ENCODE data around the gene FAAH2. TPM values are rescaled to one million over a fixed set of nuclear protein-coding genes. Genes with fewer than 3 reads are reported as not detected.

FAAH2 gene
- polyA plus RNA-seq, 1 of the 3 experiments (the other 2 are of a cell fraction): 0.05 TPM

GRCh38 chrX:57417827-57418226 is 131.3 kb downstream of the FAAH2 start:
- Histone ChIP-seq H3K4me3 (ENCODE audit: low read depth in 2 of 2, low read length in 1 of 2) (no peak overlapping the region), H2AFZ (ENCODE audit: low read depth) (no peak overlapping the region), H3K9me3 (no peaks in the 10 kb centered on the region), H3K4me1 (ENCODE audit: control insufficient read depth in 1 of 2, insufficient read depth in 2 of 2, low read depth in 1 of 2, low read length in 1 of 2) (no peaks in the 10 kb centered on the region), H3K27ac (ENCODE audit: low read depth in 2 of 2, low read length in 1 of 2) (no peak overlapping the region), H3K36me3 (replicated peaks in 1 of 2; ENCODE audit: control insufficient read depth in 1 of 2, insufficient read depth in 2 of 2, low read length in 1 of 2) (no peaks in the 10 kb centered on the region), H4K20me1 (ENCODE audit: insufficient read depth) (no peaks in the 10 kb centered on the region), H3K9me2 (no peaks in the 10 kb centered on the region), H3K79me2 (ENCODE audit: insufficient read depth) (no peaks in the 10 kb centered on the region), H3K9ac (no peak overlapping the region), H3K4me2 (no peak overlapping the region), H3F3A (replicated peaks; ENCODE audit: insufficient read depth) (no peaks in the 10 kb centered on the region), H3K27me3 (ENCODE audit: insufficient read depth) (no peaks in the 10 kb centered on the region)
- no peak for TF ChIP-seq CHD2 (IDR thresholded peaks at IDR 0.05; ENCODE audit: low read length, partially characterized antibody)
- no peak for TF ChIP-seq FOXM1 (IDR thresholded peaks at IDR 0.05; ENCODE audit: low read depth)
- no peak for TF ChIP-seq RFX5 (IDR thresholded peaks at IDR 0.05; ENCODE audit: low read length)
- no peak for TF ChIP-seq CTCF (IDR thresholded peaks at IDR 0.05)
- no peak for TF ChIP-seq TEAD4 (IDR thresholded peaks at IDR 0.05; ENCODE audit: borderline replicate concordance, insufficient read depth)
- TF ChIP-seq USF1 (IDR thresholded peaks at IDR 0.05; ENCODE audit: borderline replicate concordance, low read depth): no peak
- no peak for TF ChIP-seq GATA2 (CRISPR knock-in tag; IDR thresholded peaks at IDR 0.05)
- no peak for TF ChIP-seq MAX (IDR thresholded peaks at IDR 0.05; ENCODE audit: low read depth)
- TF ChIP-seq FOSL2 (IDR thresholded peaks at IDR 0.05; ENCODE audit: borderline replicate concordance, low read depth): no peak
- TF ChIP-seq ELF1 (IDR thresholded peaks at IDR 0.05): no peak
- no peak for TF ChIP-seq PBX3 (IDR thresholded peaks at IDR 0.05)
- no peak for TF ChIP-seq SIN3A (IDR thresholded peaks at IDR 0.05; ENCODE audit: borderline replicate concordance, low read depth, low read length)
- no peak for TF ChIP-seq SMC3 (IDR thresholded peaks at IDR 0.05; ENCODE audit: low read depth, low read length)
- no peak for TF ChIP-seq NRF1 (IDR thresholded peaks at IDR 0.05; ENCODE audit: low read depth, low read length)
- DNase-seq: no peak
- CTCF ChIA-PET: no interaction called here
- POLR2A ChIA-PET: no interaction called here
- WGBS (ENCODE audit: low lambda C conversion rate): 13% methylated on average over 4 of the region's 4 CpGs

GRCh38 chrX:57422289-57422688 is 135.8 kb downstream of the FAAH2 start:
- Histone ChIP-seq H4K20me1 (ENCODE audit: insufficient read depth) (no peaks in the 10 kb centered on the region), H2AFZ (ENCODE audit: low read depth) (no peak overlapping the region), H3K4me1 (ENCODE audit: control insufficient read depth in 1 of 2, insufficient read depth in 2 of 2, low read depth in 1 of 2, low read length in 1 of 2) (no peaks in the 10 kb centered on the region), H3K27me3 (ENCODE audit: insufficient read depth) (no peaks in the 10 kb centered on the region), H3K4me2 (no peak overlapping the region), H3K9ac (no peak overlapping the region), H3K9me2 (no peaks in the 10 kb centered on the region), H3K9me3 (no peaks in the 10 kb centered on the region), H3K4me3 (ENCODE audit: low read depth in 2 of 2, low read length in 1 of 2) (no peak overlapping the region), H3K27ac (ENCODE audit: low read depth in 2 of 2, low read length in 1 of 2) (no peak overlapping the region), H3K36me3 (replicated peaks in 1 of 2; ENCODE audit: control insufficient read depth in 1 of 2, insufficient read depth in 2 of 2, low read length in 1 of 2) (no peaks in the 10 kb centered on the region), H3F3A (replicated peaks; ENCODE audit: insufficient read depth) (no peaks in the 10 kb centered on the region), H3K79me2 (ENCODE audit: insufficient read depth) (no peaks in the 10 kb centered on the region)
- POLR2A ChIA-PET: no interaction called here
- no peak for DNase-seq
- CTCF ChIA-PET: no interaction called here
- 12% methylated on average over 2 of the region's 2 CpGs for WGBS (ENCODE audit: low lambda C conversion rate)
- TF ChIP-seq MEF2A (IDR thresholded peaks at IDR 0.05; ENCODE audit: borderline replicate concordance, low read depth) (no peak), TCF12 (IDR thresholded peaks at IDR 0.05) (no peak), CHD2 (IDR thresholded peaks at IDR 0.05; ENCODE audit: low read length, partially characterized antibody) (no peak), SMC3 (IDR thresholded peaks at IDR 0.05; ENCODE audit: low read depth, low read length) (no peak), ELF1 (IDR thresholded peaks at IDR 0.05) (no peak), FOXJ3 (CRISPR knock-in tag; IDR thresholded peaks at IDR 0.05) (no peak), ZBTB33 (IDR thresholded peaks at IDR 0.05; ENCODE audit: borderline replicate concordance, low read depth) (no peak), GATA2 (CRISPR knock-in tag; IDR thresholded peaks at IDR 0.05) (no peak), USF2 (IDR thresholded peaks at IDR 0.05; ENCODE audit: borderline replicate concordance, low read depth, low read length) (no peak), RAD21 (IDR thresholded peaks at IDR 0.05; ENCODE audit: low read length) (no peak), POLR2AphosphoS5 (IDR thresholded peaks at IDR 0.05; ENCODE audit: low read depth, low read length) (no peak), JUND (IDR thresholded peaks at IDR 0.05) (no peak), SIN3A (IDR thresholded peaks at IDR 0.05; ENCODE audit: borderline replicate concordance, low read depth, low read length) (no peak), EP300 (IDR thresholded peaks at IDR 0.05; ENCODE audit: borderline replicate concordance in 1 of 2, low read depth in 1 of 2, low read length in 1 of 2) (no peak), NRF1 (IDR thresholded peaks at IDR 0.05; ENCODE audit: low read depth, low read length) (no peak), GABPA (IDR thresholded peaks at IDR 0.05; ENCODE audit: low read depth) (no peak)
